ENCODE measurements around the gene CDK19. TPM values are rescaled to one million over a fixed set of nuclear protein-coding genes. Genes with fewer than 3 reads are reported as not detected.

Gene CDK19
- polyA plus RNA-seq, 1 donor from 2014 or later: 40.7 TPM

GRCh38 chr6:110823146-110823545, 7.9 kb upstream of the CDK19 start:
- Histone ChIP-seq H3K27me3 (ENCODE audit: insufficient read depth, low read depth, low read length) (no peaks in the 10 kb centered on the region), H3K4me2 (ENCODE audit: low read length) (no peak overlapping the region), H3K27ac (ENCODE audit: low read length) (no peak overlapping the region), H4K20me1 (ENCODE audit: insufficient read depth) (no peaks in the 10 kb centered on the region), H3F3A (ENCODE audit: insufficient read depth, low read length, poor library complexity, severe bottlenecking) (no peaks in the 10 kb centered on the region), H3K9me3 (ENCODE audit: low read length) (no peaks in the 10 kb centered on the region), H3K9ac (ENCODE audit: low read length) (no peak overlapping the region), H2AFZ (ENCODE audit: low read depth, low read length) (no peak overlapping the region), H3K79me2 (replicated peaks; ENCODE audit: insufficient read depth, low read length) (no peaks in the 10 kb centered on the region), H3K36me3 (ENCODE audit: insufficient read depth, low read length) (no peaks in the 10 kb centered on the region), H3K9me2 (ENCODE audit: insufficient read depth, low read length) (no peaks in the 10 kb centered on the region), H3K4me3 (ENCODE audit: low read length) (no peak overlapping the region)
- TF ChIP-seq MXI1 (conservative IDR thresholded peaks at IDR 0.05; ENCODE audit: poor library complexity, severe bottlenecking) (no peak), EZH2 (IDR thresholded peaks at IDR 0.05; ENCODE audit: borderline replicate concordance, insufficient read depth, low read length, poor library complexity, severe bottlenecking) (no peak), RAD21 (conservative IDR thresholded peaks at IDR 0.05) (no peak), SMC3 (conservative IDR thresholded peaks at IDR 0.05; ENCODE audit: poor library complexity) (no peak), REST (IDR thresholded peaks at IDR 0.05; ENCODE audit: borderline replicate concordance) (no peak)

DNA sequence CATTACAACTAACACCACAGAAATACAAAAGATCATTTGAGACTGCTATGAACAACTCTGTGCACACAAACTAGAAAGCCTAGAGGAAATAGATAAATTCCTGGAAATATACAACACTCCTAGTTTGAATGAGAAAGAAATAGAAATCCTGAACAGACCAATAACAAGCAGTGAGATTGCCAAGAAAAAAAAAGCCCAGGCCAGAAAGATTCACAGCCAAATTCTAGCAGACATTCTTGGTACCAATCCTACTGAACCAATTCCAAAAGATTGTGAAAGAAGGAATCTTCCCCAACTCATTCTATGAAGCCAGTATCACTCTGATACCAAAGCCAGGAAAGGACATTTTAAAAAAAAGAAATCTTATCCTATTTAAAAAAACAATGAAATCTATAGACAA, 7.0 kb upstream of the CDK19 start:
- Histone ChIP-seq H2AFZ (ENCODE audit: low read depth, low read length) (no peak overlapping the region), H3K27ac (ENCODE audit: low read length) (no peak overlapping the region), H3K27me3 (ENCODE audit: insufficient read depth, low read depth, low read length) (no peaks in the 10 kb centered on the region)

DNA sequence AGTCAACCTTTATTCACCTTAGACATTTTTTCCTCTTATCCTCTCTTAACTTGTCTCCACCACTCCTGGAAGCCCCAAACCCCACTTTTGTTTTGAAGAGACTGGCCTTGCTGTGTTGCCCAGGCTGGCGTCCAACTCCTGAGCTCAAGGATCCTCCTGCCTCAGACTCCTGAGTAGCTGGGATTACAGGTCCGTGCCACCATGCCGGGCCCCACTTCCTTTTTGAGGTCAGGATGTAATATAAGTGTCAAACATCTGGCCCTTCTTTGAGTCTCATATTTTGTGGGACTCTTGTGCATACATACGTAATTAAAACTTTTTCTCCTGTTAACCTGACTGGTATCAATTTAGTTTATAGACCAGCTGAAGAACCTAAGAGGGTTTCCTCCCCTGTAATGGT, 1.4 kb upstream of the CDK19 start:
- Histone ChIP-seq H3K79me2 (replicated peaks; ENCODE audit: insufficient read depth, low read length) (peaks cover 29% of the 10 kb centered on the region), H3K9me3 (ENCODE audit: low read length) (no peaks in the 10 kb centered on the region), H3K27ac (ENCODE audit: low read length) (no peak overlapping the region), H3K27me3 (ENCODE audit: insufficient read depth, low read depth, low read length) (no peaks in the 10 kb centered on the region), H3K4me3 (ENCODE audit: low read length) (peak overlapping the region; percentile 89), H2AFZ (ENCODE audit: low read depth, low read length) (no peak overlapping the region), H3K36me3 (ENCODE audit: insufficient read depth, low read length) (no peaks in the 10 kb centered on the region), H3K4me2 (ENCODE audit: low read length) (no peak overlapping the region), H3K9ac (ENCODE audit: low read length) (no peak overlapping the region), H3K9me2 (ENCODE audit: insufficient read depth, low read length) (no peaks in the 10 kb centered on the region), H3F3A (ENCODE audit: insufficient read depth, low read length, poor library complexity, severe bottlenecking) (no peaks in the 10 kb centered on the region), H4K20me1 (ENCODE audit: insufficient read depth) (no peaks in the 10 kb centered on the region)
- TF ChIP-seq SMC3 (conservative IDR thresholded peaks at IDR 0.05; ENCODE audit: poor library complexity) (no peak), MXI1 (conservative IDR thresholded peaks at IDR 0.05; ENCODE audit: poor library complexity, severe bottlenecking) (no peak), CTCF (IDR thresholded peaks at IDR 0.05; ENCODE audit: poor library complexity, severe bottlenecking) (no peak), REST (IDR thresholded peaks at IDR 0.05; ENCODE audit: borderline replicate concordance) (no peak), RAD21 (conservative IDR thresholded peaks at IDR 0.05) (no peak), POLR2AphosphoS5 (IDR thresholded peaks at IDR 0.05) (no peak), EZH2 (IDR thresholded peaks at IDR 0.05; ENCODE audit: borderline replicate concordance, insufficient read depth, low read length, poor library complexity, severe bottlenecking) (no peak), EP300 (conservative IDR thresholded peaks at IDR 0.05; ENCODE audit: poor library complexity, severe bottlenecking) (no peak), TAF1 (IDR thresholded peaks at IDR 0.05; ENCODE audit: low read depth) (no peak)

More for the DNA sequence above, 7.0 kb upstream of the CDK19 start:
- H3K4me2 ChIP-seq (ENCODE audit: low read length): no peak overlapping the region
- no peaks in the 10 kb centered on the region for H3K79me2 ChIP-seq (replicated peaks; ENCODE audit: insufficient read depth, low read length)
- no peak overlapping the region for H3K4me3 ChIP-seq (ENCODE audit: low read length)
- no peak overlapping the region for H3K9ac ChIP-seq (ENCODE audit: low read length)
- no peaks in the 10 kb centered on the region for H3K9me3 ChIP-seq (ENCODE audit: low read length)
- TF ChIP-seq RAD21 (conservative IDR thresholded peaks at IDR 0.05) (no peak), SMC3 (conservative IDR thresholded peaks at IDR 0.05; ENCODE audit: poor library complexity) (no peak), EZH2 (IDR thresholded peaks at IDR 0.05; ENCODE audit: borderline replicate concordance, insufficient read depth, low read length, poor library complexity, severe bottlenecking) (no peak), POLR2AphosphoS5 (IDR thresholded peaks at IDR 0.05) (no peak), EP300 (conservative IDR thresholded peaks at IDR 0.05; ENCODE audit: poor library complexity, severe bottlenecking) (no peak)
- H4K20me1 ChIP-seq (ENCODE audit: insufficient read depth): no peaks in the 10 kb centered on the region
- H3F3A ChIP-seq (ENCODE audit: insufficient read depth, low read length, poor library complexity, severe bottlenecking): no peaks in the 10 kb centered on the region
- H3K9me2 ChIP-seq (ENCODE audit: insufficient read depth, low read length): no peaks in the 10 kb centered on the region
- no peaks in the 10 kb centered on the region for H3K36me3 ChIP-seq (ENCODE audit: insufficient read depth, low read length)

Data from neural cell (in vitro differentiated cells).